Measurements from ENCODE around the gene ARVCF.
A peak's percentile ranks its signal among the peaks of the same experiment; 100 is the strongest.

ARVCF gene, protein sequence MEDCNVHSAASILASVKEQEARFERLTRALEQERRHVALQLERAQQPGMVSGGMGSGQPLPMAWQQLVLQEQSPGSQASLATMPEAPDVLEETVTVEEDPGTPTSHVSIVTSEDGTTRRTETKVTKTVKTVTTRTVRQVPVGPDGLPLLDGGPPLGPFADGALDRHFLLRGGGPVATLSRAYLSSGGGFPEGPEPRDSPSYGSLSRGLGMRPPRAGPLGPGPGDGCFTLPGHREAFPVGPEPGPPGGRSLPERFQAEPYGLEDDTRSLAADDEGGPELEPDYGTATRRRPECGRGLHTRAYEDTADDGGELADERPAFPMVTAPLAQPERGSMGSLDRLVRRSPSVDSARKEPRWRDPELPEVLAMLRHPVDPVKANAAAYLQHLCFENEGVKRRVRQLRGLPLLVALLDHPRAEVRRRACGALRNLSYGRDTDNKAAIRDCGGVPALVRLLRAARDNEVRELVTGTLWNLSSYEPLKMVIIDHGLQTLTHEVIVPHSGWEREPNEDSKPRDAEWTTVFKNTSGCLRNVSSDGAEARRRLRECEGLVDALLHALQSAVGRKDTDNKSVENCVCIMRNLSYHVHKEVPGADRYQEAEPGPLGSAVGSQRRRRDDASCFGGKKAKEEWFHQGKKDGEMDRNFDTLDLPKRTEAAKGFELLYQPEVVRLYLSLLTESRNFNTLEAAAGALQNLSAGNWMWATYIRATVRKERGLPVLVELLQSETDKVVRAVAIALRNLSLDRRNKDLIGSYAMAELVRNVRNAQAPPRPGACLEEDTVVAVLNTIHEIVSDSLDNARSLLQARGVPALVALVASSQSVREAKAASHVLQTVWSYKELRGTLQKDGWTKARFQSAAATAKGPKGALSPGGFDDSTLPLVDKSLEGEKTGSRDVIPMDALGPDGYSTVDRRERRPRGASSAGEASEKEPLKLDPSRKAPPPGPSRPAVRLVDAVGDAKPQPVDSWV

GRCh38 chr22:20016734-20017621, at the start of gene ARVCF:
Gene ARVCF, minus strand, starts transcription at chr22:20016823. Its CDS starts 26,029 bp downstream, at chr22:19990794.
- peak; percentile 52 for DNase-seq (ENCODE audit: low read depth, low spot score)

- DNase-seq (ENCODE audit: low read depth, low spot score) = no peak
Measured at GRCh38 chr22:20065896-20066616, 49.4 kb upstream of the ARVCF start.

DNA sequence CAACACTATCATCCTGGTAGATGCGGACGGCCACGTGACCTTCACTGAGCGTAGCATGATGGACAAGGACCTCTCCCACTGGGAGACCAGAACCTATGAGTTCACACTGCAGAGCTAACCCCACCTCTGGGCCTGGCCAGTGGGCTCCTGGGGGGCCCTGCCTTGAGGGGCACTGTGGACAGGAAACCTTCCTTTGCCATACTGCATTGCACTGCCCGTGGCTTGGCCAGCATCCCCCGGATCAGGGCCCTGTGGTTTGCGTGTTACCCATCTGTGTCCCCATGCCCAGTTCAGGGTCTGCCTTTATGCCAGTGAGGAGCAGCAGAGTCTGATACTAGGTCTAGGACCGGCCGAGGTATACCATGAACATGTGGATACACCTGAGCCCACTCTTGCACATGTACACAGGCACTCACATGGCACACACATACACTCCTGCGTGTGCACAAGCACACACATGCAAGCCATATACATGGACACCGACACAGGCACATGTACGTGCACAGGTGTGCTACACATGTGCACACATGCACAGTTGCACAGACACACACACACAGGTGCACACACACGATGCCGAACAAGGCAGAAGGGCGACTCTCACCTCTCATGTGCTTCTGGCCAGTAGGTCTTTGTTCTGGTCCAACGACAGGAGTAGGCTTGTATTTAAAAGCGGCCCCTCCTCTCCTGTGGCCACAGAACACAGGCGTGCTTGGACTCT, 48.1 kb upstream of the ARVCF start:
- DNase-seq (ENCODE audit: low read depth, low spot score) = no peak

DNA sequence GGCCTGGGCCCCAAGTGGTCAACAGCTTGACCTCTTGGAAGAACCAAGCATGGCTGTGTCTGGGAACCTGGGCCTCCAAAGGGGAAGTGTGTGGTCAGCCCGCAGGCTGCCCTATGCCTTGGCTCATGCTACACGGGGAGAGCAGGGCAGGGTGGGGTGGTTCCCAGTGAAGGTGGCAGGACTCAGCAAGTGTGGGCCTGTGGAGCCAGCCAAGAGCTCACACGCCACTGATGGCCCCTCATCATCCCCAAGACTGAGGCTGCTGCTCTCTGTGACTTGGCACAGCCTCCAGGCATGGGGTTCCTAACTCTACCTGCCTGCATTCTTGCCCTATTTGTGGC, 47.5 kb upstream of the ARVCF start:
- no peak for DNase-seq (ENCODE audit: low read depth, low spot score)

DNA sequence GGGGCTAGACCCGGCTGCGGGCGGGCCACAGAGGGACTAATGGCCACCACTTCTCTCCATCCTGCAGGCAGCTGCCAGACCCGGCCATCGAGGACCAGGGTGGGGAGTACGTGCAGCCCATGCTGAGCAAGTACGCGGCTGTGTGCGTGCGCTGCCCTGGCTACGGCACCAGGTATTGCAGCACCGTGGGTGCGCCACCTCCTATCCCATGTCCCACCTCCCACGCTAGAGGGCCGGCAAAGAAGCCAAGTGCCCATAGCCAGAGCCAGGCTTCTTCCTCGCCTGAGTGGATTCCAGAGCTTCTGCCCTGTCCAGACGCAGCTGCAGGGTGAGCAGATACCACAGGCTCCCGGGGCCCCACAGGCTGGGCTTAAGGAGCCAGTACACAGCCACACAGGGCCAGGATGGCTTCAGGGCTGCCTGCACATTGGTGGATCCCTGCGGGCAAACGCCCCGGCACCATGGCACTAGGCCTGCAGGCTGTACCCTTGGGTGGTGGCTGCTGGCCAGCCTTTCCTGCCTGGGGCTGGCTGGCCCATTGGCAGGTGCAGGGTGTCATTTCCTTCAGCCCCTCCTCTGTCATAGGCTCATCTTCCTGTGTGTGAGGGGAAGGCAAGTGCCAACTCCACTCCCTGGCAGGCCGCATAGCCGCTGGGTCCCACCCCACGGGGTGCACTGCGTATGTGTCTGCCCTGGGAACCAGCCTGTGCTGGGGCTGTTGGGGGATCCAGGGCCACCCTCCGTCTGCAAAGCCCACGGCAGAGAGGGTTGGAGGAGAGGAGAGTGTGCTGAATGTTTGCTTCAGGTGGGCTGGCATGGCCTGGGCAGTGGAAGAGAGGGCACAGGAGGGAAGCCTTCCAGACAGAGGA, 46.9 kb upstream of the ARVCF start:
- DNase-seq (ENCODE audit: low read depth, low spot score) = no peak

DNA sequence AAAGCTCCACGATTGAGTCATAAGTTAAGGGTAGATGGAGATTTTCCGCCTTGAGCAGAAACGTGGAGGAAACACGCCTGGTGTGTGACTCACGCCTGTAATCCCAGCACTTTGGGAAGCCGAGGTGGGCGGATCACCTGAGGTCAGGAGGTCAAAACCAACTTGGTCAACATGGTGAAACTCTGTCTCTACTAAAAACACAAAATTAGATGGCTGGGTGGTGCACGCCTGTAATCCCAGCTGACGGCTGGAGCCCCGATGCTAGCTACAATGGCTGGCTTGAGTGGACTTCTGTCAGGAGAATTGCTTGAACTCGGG, 46.1 kb upstream of the ARVCF start:
- no peak for DNase-seq (ENCODE audit: low read depth, low spot score)

- no peak for DNase-seq (ENCODE audit: low read depth, low spot score)
Measured at GRCh38 chr22:20062043-20062765, 45.6 kb upstream of the ARVCF start.

DNA sequence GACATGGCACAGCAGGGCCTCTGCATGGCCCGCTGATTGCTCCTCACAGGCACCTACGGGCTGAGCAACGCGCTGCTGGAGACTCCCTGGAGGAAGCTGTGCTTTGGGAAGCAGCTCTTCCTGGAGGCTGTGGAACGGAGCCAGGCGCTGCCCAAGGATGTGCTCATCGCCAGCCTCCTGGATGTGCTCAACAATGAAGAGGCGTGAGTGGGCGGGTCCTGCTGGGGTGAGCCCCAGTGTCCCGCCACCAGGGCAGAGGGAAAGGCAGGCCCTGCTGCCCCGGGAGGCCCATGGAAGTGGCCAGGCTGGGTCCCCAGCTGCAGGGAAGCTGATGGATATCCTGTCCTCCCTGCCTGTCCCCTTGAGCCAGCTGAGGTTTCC, 44.8 kb upstream of the ARVCF start:
- no peak for DNase-seq (ENCODE audit: low read depth, low spot score)

DNA sequence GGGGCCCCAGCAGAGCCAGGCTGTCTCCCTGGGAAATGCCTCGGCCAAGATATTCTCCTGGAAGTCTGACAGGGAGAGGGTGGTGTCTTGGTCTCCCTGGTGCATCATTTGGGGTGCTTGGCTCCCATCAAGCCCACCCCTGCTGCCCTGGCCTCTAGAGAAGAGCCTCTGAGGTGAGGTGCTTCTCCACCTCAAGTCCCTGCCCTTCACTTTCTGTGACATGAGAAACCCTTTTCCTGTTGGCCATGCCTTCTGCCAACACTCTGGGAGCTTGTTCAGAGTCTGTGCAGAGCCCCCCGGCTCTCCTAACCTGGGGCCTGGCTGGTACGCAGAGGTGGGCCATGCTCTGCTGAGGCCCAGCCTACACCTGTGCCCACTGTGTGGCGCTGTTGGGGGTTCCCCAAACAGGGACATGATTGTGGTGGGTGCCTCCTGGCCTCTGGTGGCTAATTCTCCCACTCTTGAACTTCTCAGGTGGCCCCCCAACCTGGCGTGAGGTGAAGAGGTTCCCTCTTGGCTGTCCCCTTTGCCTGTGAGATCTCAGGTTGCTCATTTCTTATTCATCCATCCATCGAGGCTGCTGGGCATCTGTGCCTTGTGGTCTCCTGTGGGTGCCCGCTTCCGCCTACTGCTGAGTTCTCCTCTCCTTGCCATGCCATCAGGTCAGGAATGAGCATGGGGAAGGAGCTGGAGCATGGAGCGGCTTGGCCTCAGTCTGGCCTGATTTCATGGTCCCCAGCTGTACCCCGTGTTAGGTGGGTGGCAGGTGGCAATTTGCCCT, 44.3 kb upstream of the ARVCF start:
- DNase-seq (ENCODE audit: low read depth, low spot score) = no peak

GRCh38 chr22:20058989-20059770, 42.6 kb upstream of the ARVCF start:
- DNase-seq (ENCODE audit: low read depth, low spot score) = no peak

- DNase-seq (ENCODE audit: low read depth, low spot score) = no peak
Measured at GRCh38 chr22:20057596-20058268, 41.1 kb upstream of the ARVCF start.

- DNase-seq (ENCODE audit: low read depth, low spot score) = no peak
Measured at GRCh38 chr22:20056696-20057386, 40.2 kb upstream of the ARVCF start.

DNA sequence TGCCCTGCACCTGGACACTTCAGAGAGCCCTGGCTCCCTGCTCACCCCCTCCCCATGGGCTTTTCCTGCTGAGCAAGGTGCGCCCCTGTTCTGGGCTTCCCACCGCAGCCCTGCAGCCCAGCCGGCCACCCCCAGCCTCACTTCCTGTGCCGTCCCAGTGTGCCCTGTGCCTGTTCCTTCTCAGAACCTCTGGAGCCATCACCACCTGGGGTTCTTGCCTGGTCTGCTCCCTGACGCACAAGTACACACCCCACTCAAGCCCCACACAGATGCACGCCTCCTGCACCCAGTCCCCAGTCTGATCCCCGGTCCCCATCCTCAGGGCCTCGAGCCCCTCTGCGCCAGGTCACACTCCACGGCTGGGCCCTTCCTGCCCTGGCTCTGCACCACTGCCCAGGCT, 39.5 kb upstream of the ARVCF start:
- no peak for DNase-seq (ENCODE audit: low read depth, low spot score)

- no peak for DNase-seq (ENCODE audit: low read depth, low spot score)
Measured at GRCh38 chr22:20055654-20056053, 39.0 kb upstream of the ARVCF start.

GRCh38 chr22:20055144-20055543, 38.5 kb upstream of the ARVCF start:
- DNase-seq (ENCODE audit: low read depth, low spot score) = no peak

- no peak for DNase-seq (ENCODE audit: low read depth, low spot score)
Measured at GRCh38 chr22:20054485-20054884, 37.9 kb upstream of the ARVCF start.
